ENCODE data around the gene CLDN3. TPM values are rescaled to one million over a fixed set of nuclear protein-coding genes. Genes with fewer than 3 reads are reported as not detected.
"Not testable (repeated sequence)": the region's sequence is repeated elsewhere in the genome, so short reads cannot be mapped to it uniquely, and the experiment has no call there.

Gene CLDN3
- polyA plus RNA-seq, 1 donor from 2014 or later: not detected

- Histone ChIP-seq H3K4me2 (ENCODE audit: low read length) (no peak overlapping the region), H2AFZ (ENCODE audit: low read depth, low read length) (no peak overlapping the region), H3K27ac (ENCODE audit: low read length) (no peak overlapping the region), H3K36me3 (ENCODE audit: insufficient read depth, low read length) (no peaks in the 10 kb centered on the region), H3K9ac (ENCODE audit: low read length) (no peak overlapping the region), H3K79me2 (replicated peaks; ENCODE audit: insufficient read depth, low read length) (peaks cover 10% of the 10 kb centered on the region), H3F3A (ENCODE audit: insufficient read depth, low read length, poor library complexity, severe bottlenecking) (no peaks in the 10 kb centered on the region), H3K27me3 (ENCODE audit: insufficient read depth, low read depth, low read length) (peaks cover 5% of the 10 kb centered on the region), H3K9me3 (ENCODE audit: low read length) (no peaks in the 10 kb centered on the region), H3K9me2 (ENCODE audit: insufficient read depth, low read length) (no peaks in the 10 kb centered on the region), H3K4me3 (ENCODE audit: low read length) (no peak overlapping the region), H4K20me1 (ENCODE audit: insufficient read depth) (no peaks in the 10 kb centered on the region)
- TF ChIP-seq RAD21 (conservative IDR thresholded peaks at IDR 0.05) (no peak), EP300 (conservative IDR thresholded peaks at IDR 0.05; ENCODE audit: poor library complexity, severe bottlenecking) (no peak), TAF1 (IDR thresholded peaks at IDR 0.05; ENCODE audit: low read depth) (no peak), MXI1 (conservative IDR thresholded peaks at IDR 0.05; ENCODE audit: poor library complexity, severe bottlenecking) (no peak), EZH2 (IDR thresholded peaks at IDR 0.05; ENCODE audit: borderline replicate concordance, insufficient read depth, low read length, poor library complexity, severe bottlenecking) (no peak), POLR2AphosphoS5 (IDR thresholded peaks at IDR 0.05) (no peak), CTCF (IDR thresholded peaks at IDR 0.05; ENCODE audit: poor library complexity, severe bottlenecking) (no peak)
Observed at GRCh38 chr7:73721377-73721817, 48.7 kb downstream of the CLDN3 start.

GRCh38 chr7:73720443-73720842 is 49.6 kb downstream of the CLDN3 start:
- not testable (repeated sequence) for H2AFZ ChIP-seq (ENCODE audit: low read depth, low read length); H3K9ac ChIP-seq (ENCODE audit: low read length); H3K4me2 ChIP-seq (ENCODE audit: low read length); H4K20me1 ChIP-seq (ENCODE audit: insufficient read depth); H3K9me2 ChIP-seq (ENCODE audit: insufficient read depth, low read length); H3K27ac ChIP-seq (ENCODE audit: low read length); H3K4me3 ChIP-seq (ENCODE audit: low read length); H3K36me3 ChIP-seq (ENCODE audit: insufficient read depth, low read length); H3K9me3 ChIP-seq (ENCODE audit: low read length); H3F3A ChIP-seq (ENCODE audit: insufficient read depth, low read length, poor library complexity, severe bottlenecking); H3K27me3 ChIP-seq (ENCODE audit: insufficient read depth, low read depth, low read length)
- peaks cover 10% of the 10 kb centered on the region for H3K79me2 ChIP-seq (replicated peaks; ENCODE audit: insufficient read depth, low read length)

GRCh38 chr7:73719806-73720169 is 50.3 kb downstream of the CLDN3 start:
- Histone ChIP-seq H3K27ac (ENCODE audit: low read length) (no peak overlapping the region), H4K20me1 (ENCODE audit: insufficient read depth) (no peaks in the 10 kb centered on the region), H3K9me3 (ENCODE audit: low read length) (no peaks in the 10 kb centered on the region), H3F3A (ENCODE audit: insufficient read depth, low read length, poor library complexity, severe bottlenecking) (no peaks in the 10 kb centered on the region), H2AFZ (ENCODE audit: low read depth, low read length) (no peak overlapping the region), H3K27me3 (ENCODE audit: insufficient read depth, low read depth, low read length) (peaks cover 5% of the 10 kb centered on the region), H3K79me2 (replicated peaks; ENCODE audit: insufficient read depth, low read length) (peaks cover 10% of the 10 kb centered on the region), H3K9ac (ENCODE audit: low read length) (peak overlapping the region; percentile 12), H3K4me3 (ENCODE audit: low read length) (peak overlapping the region; percentile 62), H3K36me3 (ENCODE audit: insufficient read depth, low read length) (no peaks in the 10 kb centered on the region), H3K4me2 (ENCODE audit: low read length) (peak overlapping the region; percentile 62), H3K9me2 (ENCODE audit: insufficient read depth, low read length) (no peaks in the 10 kb centered on the region)
- TF ChIP-seq TAF1 (IDR thresholded peaks at IDR 0.05; ENCODE audit: low read depth) (no peak), EZH2 (IDR thresholded peaks at IDR 0.05; ENCODE audit: borderline replicate concordance, insufficient read depth, low read length, poor library complexity, severe bottlenecking) (no peak), MXI1 (conservative IDR thresholded peaks at IDR 0.05; ENCODE audit: poor library complexity, severe bottlenecking) (no peak)

Small RNA genes lying within 50 kb of the gene (small RNA-seq; reads per million reads assigned to genes)
- gene RN7SL265P: 0 reads per million in 3 experiments

Other genes with a start within 250 kb of the CLDN3 start
- 33.4 and 35.0 TPM in 2 replicates for gene BAZ1B, start 248.0 kb downstream of the CLDN3 start, polyA plus RNA-seq
- gene BCL7B, start 212.6 kb downstream of the CLDN3 start, polyA plus RNA-seq: 23.6 and 27.3 TPM in 2 replicates
- 38.6 and 53.5 TPM in 2 replicates for gene TBL2, start 191.7 kb downstream of the CLDN3 start, polyA plus RNA-seq
- gene MLXIPL, start 145.7 kb downstream of the CLDN3 start, polyA plus RNA-seq: 1.8 TPM in 1 of 2 replicates, not detected in the other
- gene VPS37D, start 102.4 kb downstream of the CLDN3 start, polyA plus RNA-seq: 52.7 and 56.3 TPM in 2 replicates
- gene DNAJC30, start 86.8 kb downstream of the CLDN3 start, polyA plus RNA-seq: 1.1 and 1.3 TPM in 2 replicates
- 75.9 and 82.9 TPM in 2 replicates for gene BUD23, start 86.7 kb downstream of the CLDN3 start, polyA plus RNA-seq
- gene STX1A, start 50.6 kb downstream of the CLDN3 start, polyA plus RNA-seq: 123 and 144 TPM in 2 replicates
- gene ABHD11, start 31.5 kb downstream of the CLDN3 start, polyA plus RNA-seq: 12.8 and 26.0 TPM in 2 replicates
- gene CLDN4, start 60.7 kb upstream of the CLDN3 start, polyA plus RNA-seq: 0.09 TPM in 1 of 2 replicates, not detected in the other
- 1.8 and 2.4 TPM in 2 replicates for gene METTL27, start 72.2 kb upstream of the CLDN3 start, polyA plus RNA-seq
- not detected in 2 replicates for gene TMEM270, start 90.9 kb upstream of the CLDN3 start, polyA plus RNA-seq

All from neural cell (in vitro differentiated cells).